Stimulated activated CD8-positive, alpha-beta memory T cell treated with anti-CD3 and anti-CD28 coated beads, Interleukin-15, amount 100 ng/mL, for 48 hours (primary cell): ENCODE results near the gene HSPA6.
"Not testable (repeated sequence)": the region's sequence is repeated elsewhere in the genome, so short reads cannot be mapped to it uniquely, and the experiment has no call there.

ENCODE experiments used
- DNase-seq, 2 donors: peaks; one replicate each; pipeline ENCODE4 v3.0.0-alpha.2; 2020; ENCODE audit warnings: low read depth in 2 of 2

HSPA6 gene

GRCh38 chr1:161532644-161533567 lies 8.6 kb downstream of the HSPA6 start:
- not testable (repeated sequence) for DNase-seq

- not testable (repeated sequence) for DNase-seq
Measured at GRCh38 chr1:161537068-161537669, 12.8 kb downstream of the HSPA6 start.

- DNase-seq: not testable (repeated sequence)
Measured at GRCh38 chr1:161538925-161539479, 14.7 kb downstream of the HSPA6 start.

- DNase-seq: peak; percentile 81 to 90
Measured at GRCh38 chr1:161539731-161540569, 15.6 kb downstream of the HSPA6 start.

- DNase-seq: not testable (repeated sequence)
Measured at GRCh38 chr1:161540570-161540960, 16.2 kb downstream of the HSPA6 start.

- peak in 1 of 2 donors; percentile 49 for DNase-seq
Measured at GRCh38 chr1:161542091-161542559, 17.8 kb downstream of the HSPA6 start.

GRCh38 chr1:161543125-161543524 lies 18.8 kb downstream of the HSPA6 start:
- not testable (repeated sequence) for DNase-seq

- not testable (repeated sequence) for DNase-seq
Measured at GRCh38 chr1:161545005-161545731, 20.8 kb downstream of the HSPA6 start.

GRCh38 chr1:161547995-161548741 lies 23.8 kb downstream of the HSPA6 start:
- DNase-seq: not testable (repeated sequence)

- not testable (repeated sequence) for DNase-seq
Measured at GRCh38 chr1:161548749-161549406, 24.5 kb downstream of the HSPA6 start.

- DNase-seq: no peak
Measured at GRCh38 chr1:161549652-161550051, 25.3 kb downstream of the HSPA6 start, which contains the start of gene FCGR3A. Gene FCGR3A (minus strand): TSS chr1:161549818. CDS start chr1:161549736, 82 bp downstream.

GRCh38 chr1:161550942-161551341 lies 26.6 kb downstream of the HSPA6 start:
- not testable (repeated sequence) for DNase-seq

GRCh38 chr1:161553631-161554030 lies 29.3 kb downstream of the HSPA6 start:
- not testable (repeated sequence) for DNase-seq

GRCh38 chr1:161554340-161554739 lies 30.0 kb downstream of the HSPA6 start:
- not testable (repeated sequence) for DNase-seq

- DNase-seq: not testable (repeated sequence)
Measured at GRCh38 chr1:161554815-161555417, 30.6 kb downstream of the HSPA6 start.

- DNase-seq: not testable (repeated sequence)
Measured at GRCh38 chr1:161556143-161556542, 31.8 kb downstream of the HSPA6 start.

GRCh38 chr1:161556990-161557389 lies 32.6 kb downstream of the HSPA6 start:
- DNase-seq: not testable (repeated sequence)

GRCh38 chr1:161557506-161558450 lies 33.4 kb downstream of the HSPA6 start:
- not testable (repeated sequence) for DNase-seq
